Aorta (tissue), 5 donors: ENCODE data around the gene XAB2. TPM values are rescaled to one million over a fixed set of nuclear protein-coding genes. Genes with fewer than 3 reads are reported as not detected.

Experiments used
- ATAC-seq: fragments of 200-7000 bp; cut with Tn5 transposase; one replicate; pipeline ENCODE4 v1.9.1; 2022; ENCODE audit warnings: moderate library complexity; ENCODE audit not compliant: low FRiP score
- DNase-seq, 2 donors: peaks; one replicate each; pipeline ENCODE4 v3.0.0-alpha.2; 2020
- H3K27ac ChIP-seq, 2 donors: one replicate each; pipeline ENCODE4 v1.5.1; 2013; ENCODE audit warnings: low read length in 2 of 2, mild to moderate bottlenecking in 2 of 2, moderate library complexity in 2 of 2, control low read depth in 1 of 2, inconsistent platforms in 1 of 2, low read depth in 1 of 2
- H3K27me3 ChIP-seq, 2 donors: one replicate each; pipeline ENCODE4 v1.6.1; 2013; ENCODE audit warnings: control low read depth in 1 of 2, low read length in 1 of 2, mild to moderate bottlenecking in 1 of 2, moderate library complexity in 1 of 2; ENCODE audit not compliant: insufficient read depth in 2 of 2, control insufficient read depth in 1 of 2
- H3K36me3 ChIP-seq, 2 donors: one replicate each; pipeline ENCODE4 v1.6.1; 2013; ENCODE audit warnings: control low read depth in 1 of 2, low read length in 1 of 2, mild to moderate bottlenecking in 1 of 2; ENCODE audit not compliant: insufficient read depth in 2 of 2, control insufficient read depth in 1 of 2
- H3K4me1 ChIP-seq, 2 donors: one replicate each; pipeline ENCODE4 v1.6.1; 2013; ENCODE audit warnings: low read length in 2 of 2, control low read depth in 1 of 2, mild to moderate bottlenecking in 1 of 2, moderate library complexity in 1 of 2; ENCODE audit not compliant: insufficient read depth in 2 of 2, control insufficient read depth in 1 of 2
- H3K4me3 ChIP-seq, 2 donors: one replicate each; pipeline ENCODE4 v1.5.1; 2013; ENCODE audit warnings: low read length in 2 of 2, control low read depth in 1 of 2, mild to moderate bottlenecking in 1 of 2
- H3K9me3 ChIP-seq: one replicate; pipeline ENCODE4 v1.6.1; 2013; ENCODE audit warnings: mild to moderate bottlenecking, low read length; ENCODE audit not compliant: control insufficient read depth
- WGBS, 2 donors: extraction: QIAGEN DNeasy Blood & Tissue Kit; methylation state at CpG; one replicate each; pipeline ENCODE4 v1.1.7; 2013; 5-methylcytosine and 5-hydroxymethylcytosine counted together
- intact Hi-C, 2 donors: fragments of 100-400 bp; cut with DNase I; formaldehyde crosslinking; loops; one replicate each; pipeline versions ENCODE4 v1.14.2 to v1.15.0; 2022
- polyA plus RNA-seq, 2 donors: library from polyadenylated mRNA; stranded (reverse); fragments of 200-250 nt; gene quantifications; one replicate each; pipeline ENCODE4 v1.2.3, GENCODE V29; 2013
- total RNA-seq, 2 donors: library from RNA; stranded (reverse); fragmentation: NEBNext Ultra II Directional; extraction: Animal tissue kit (Norgen Biotek cat#: 25700); gene quantifications; one replicate each; pipeline ENCODE4 v1.2.1, GENCODE V29; 2021
- donor health status: healthy with polysubstance abuse.
- donor health status: Bipolar disorder and iron deficiency.
- donor health status: DM: no; HTN: no; CAD: no.
- donor health status: DM: no; HTN: no; CAD: no.
- donor health status: DM: yes; HTN: yes; CAD: no.

XAB2 gene
- total and polyA plus RNA-seq, 4 donors = 17.0 to 93.8 (median 29.7) TPM

GRCh38 chr19:7620442-7621412, 8.6 kb downstream of the XAB2 start:
- no peaks in the 10 kb centered on the region for H3K27me3 ChIP-seq
- WGBS, 2 donors = 94% methylated on average over 55 to 57 of the region's 57 CpGs

DNA sequence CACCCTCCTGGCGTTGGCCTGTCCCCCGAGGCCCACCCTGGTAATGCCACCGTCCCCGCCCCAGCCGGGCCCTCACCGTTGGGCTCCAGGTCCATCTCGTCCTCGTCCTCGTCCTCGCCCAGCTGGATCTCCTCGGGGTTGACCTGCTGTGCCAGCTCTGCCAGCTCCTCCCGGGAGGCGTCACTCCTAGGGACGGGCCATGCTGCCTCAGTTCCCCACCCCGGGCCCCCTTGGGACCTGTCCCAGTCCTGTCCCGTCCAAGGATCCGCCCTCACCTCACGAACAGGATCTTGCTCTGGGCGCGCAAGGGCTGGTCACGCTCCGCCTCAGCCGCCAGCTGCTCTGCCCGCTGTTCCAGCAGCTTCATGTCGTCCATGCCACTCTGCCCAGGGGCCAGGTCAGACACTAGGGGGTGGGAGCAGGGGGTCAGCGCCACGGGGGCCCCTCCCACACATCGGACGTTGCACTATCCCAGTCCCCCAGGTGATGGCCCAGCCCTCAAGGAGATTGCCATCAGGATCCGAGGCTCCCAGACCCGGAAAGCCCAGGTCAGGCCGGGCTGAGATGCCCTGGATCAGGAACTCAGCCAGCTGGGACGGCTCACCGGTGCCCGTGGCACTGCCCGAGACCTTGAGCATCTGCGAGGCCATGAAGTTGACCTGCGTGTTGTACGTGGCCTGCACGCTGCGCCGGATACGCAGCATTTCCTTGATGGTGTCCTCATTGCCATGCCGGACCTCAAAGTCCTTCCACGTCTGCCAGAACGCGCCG, 9.5 kb downstream of the XAB2 start:
- no peak overlapping the region for H3K4me3 ChIP-seq
- WGBS, 2 donors = 90 to 91% methylated on average over 45 to 48 of the region's 48 CpGs
- intact Hi-C loops = no loop called here
- no peaks in the 10 kb centered on the region for H3K4me1 ChIP-seq
- ATAC-seq (no peak), DNase-seq (no peak)
- no peaks in the 10 kb centered on the region for H3K9me3 ChIP-seq
- H3K27me3 ChIP-seq = no peaks in the 10 kb centered on the region
- H3K36me3 ChIP-seq = peaks cover 0 to 7% of the 10 kb centered on the region in 2 donors
- H3K27ac ChIP-seq = no peak overlapping the region

More at GRCh38 chr19:7620442-7621412, 8.6 kb downstream of the XAB2 start:
- no peak overlapping the region for H3K4me3 ChIP-seq
- H3K4me1 ChIP-seq = no peaks in the 10 kb centered on the region
- ATAC-seq = no peak
- H3K27ac ChIP-seq = no peak overlapping the region
- peaks cover 0 to 7% of the 10 kb centered on the region in 2 donors for H3K36me3 ChIP-seq
- no peaks in the 10 kb centered on the region for H3K9me3 ChIP-seq
- intact Hi-C loops = no loop called here
- no peak for DNase-seq

GRCh38 chr19:7618771-7619510, 10.4 kb downstream of the XAB2 start:
- Histone ChIP-seq H3K9me3 (no peaks in the 10 kb centered on the region), H3K4me3 (no peak overlapping the region), H3K4me1 (no peaks in the 10 kb centered on the region), H3K27me3 (no peaks in the 10 kb centered on the region), H3K36me3 (peaks cover 0 to 7% of the 10 kb centered on the region in 2 donors), H3K27ac (no peak overlapping the region)
- ATAC-seq (no peak), DNase-seq (no peak)
- intact Hi-C loops = no loop called here
- 69 to 70% methylated on average over 21 of the region's 21 CpGs for WGBS, 2 donors

DNA sequence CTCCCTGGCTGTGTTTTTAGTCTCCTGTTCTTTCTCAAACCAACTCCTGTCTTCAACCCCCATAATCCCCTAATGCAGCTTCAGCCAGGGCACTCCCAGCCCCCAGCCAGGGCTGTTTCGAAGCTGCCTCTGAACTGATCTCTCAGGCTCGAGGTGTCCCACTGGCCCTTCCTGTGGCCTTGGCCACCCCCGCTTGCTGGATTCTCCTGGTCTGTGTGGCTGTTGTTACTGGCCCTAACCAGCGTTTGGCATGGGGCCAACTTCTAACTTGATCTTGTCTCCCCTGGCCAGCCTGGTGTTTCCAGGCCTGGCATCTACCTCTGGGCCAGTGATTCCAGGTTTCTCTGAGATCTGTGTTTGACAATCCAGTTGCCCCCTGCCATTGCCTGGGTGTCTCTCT, 11.0 kb downstream of the XAB2 start:
- intact Hi-C loops = no loop called here
- Histone ChIP-seq H3K4me3 (no peak overlapping the region), H3K27me3 (no peaks in the 10 kb centered on the region), H3K4me1 (no peaks in the 10 kb centered on the region), H3K9me3 (no peaks in the 10 kb centered on the region), H3K36me3 (peaks cover 0 to 7% of the 10 kb centered on the region in 2 donors), H3K27ac (no peak overlapping the region)
- no peak for ATAC-seq
- WGBS, 2 donors = 24 to 25% methylated on average over 4 of the region's 4 CpGs
- DNase-seq = no peak

DNA sequence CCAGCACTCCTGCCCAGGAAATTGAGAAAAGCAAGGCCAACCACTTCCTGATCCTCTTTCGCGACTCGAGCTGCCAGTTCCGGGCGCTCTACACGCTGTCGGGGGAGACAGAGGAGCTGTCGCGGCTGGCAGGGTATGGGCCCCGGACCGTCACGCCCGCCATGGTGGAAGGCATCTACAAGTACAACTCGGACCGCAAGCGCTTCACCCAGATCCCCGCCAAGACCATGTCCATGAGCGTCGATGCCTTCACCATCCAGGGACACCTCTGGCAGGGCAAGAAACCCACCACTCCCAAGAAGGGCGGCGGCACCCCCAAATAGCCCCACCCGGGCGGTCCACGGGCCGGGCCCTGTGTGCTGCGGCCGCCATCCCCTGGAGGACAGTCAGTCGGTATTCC, 11.6 kb downstream of the XAB2 start:
- no peak overlapping the region for H3K27ac ChIP-seq
- no peaks in the 10 kb centered on the region for H3K4me1 ChIP-seq
- DNase-seq (no peak), ATAC-seq (no peak)
- H3K4me3 ChIP-seq = no peak overlapping the region
- WGBS, 2 donors = 93% methylated on average over 28 of the region's 28 CpGs
- intact Hi-C loops = no loop called here
- no peaks in the 10 kb centered on the region for H3K9me3 ChIP-seq
- peaks cover 0 to 4% of the 10 kb centered on the region in 2 donors for H3K36me3 ChIP-seq
- H3K27me3 ChIP-seq = no peaks in the 10 kb centered on the region

DNA sequence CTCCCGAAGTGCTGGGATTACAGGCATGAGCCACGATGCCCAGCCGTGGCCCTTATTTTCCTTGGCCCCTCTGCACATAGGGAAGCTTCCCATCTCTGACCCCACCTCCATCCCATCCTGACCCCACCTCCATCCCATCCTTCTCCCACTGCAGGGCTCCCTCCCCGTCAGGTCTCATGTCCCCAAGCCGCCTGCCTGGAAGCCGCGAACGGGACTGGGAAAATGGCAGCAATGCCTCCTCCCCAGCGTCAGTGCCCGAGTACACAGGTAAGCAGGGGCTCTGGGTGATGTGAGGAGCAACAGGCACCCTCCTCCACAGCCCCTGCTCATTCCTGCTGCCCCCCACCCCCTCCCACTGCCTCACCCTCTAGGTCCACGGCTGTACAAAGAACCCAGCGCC, 12.2 kb downstream of the XAB2 start:
- Histone ChIP-seq H3K9me3 (no peaks in the 10 kb centered on the region), H3K27me3 (no peaks in the 10 kb centered on the region), H3K36me3 (no peaks in the 10 kb centered on the region), H3K4me3 (no peak overlapping the region), H3K4me1 (no peaks in the 10 kb centered on the region), H3K27ac (no peak overlapping the region)
- DNase-seq (no peak), ATAC-seq (no peak)
- intact Hi-C loops = no loop called here
- 88% methylated on average over 12 of the region's 12 CpGs for WGBS, 2 donors

- Histone ChIP-seq H3K36me3 (no peaks in the 10 kb centered on the region), H3K4me3 (no peak overlapping the region), H3K27me3 (no peaks in the 10 kb centered on the region), H3K4me1 (no peaks in the 10 kb centered on the region), H3K27ac (no peak overlapping the region), H3K9me3 (no peaks in the 10 kb centered on the region)
- no peak for ATAC-seq
- DNase-seq = peak in 1 of 2 donors; percentile 34
- intact Hi-C loops = no loop called here
- WGBS, 2 donors = 79 to 81% methylated on average over 54 to 59 of the region's 59 CpGs
These were observed 14.2 kb downstream of the XAB2 start for GRCh38 chr19:7614859-7615741.
